Liver (tissue), 9 donors: ENCODE data around the gene PTPRN2. TPM values are rescaled to one million over a fixed set of nuclear protein-coding genes. Genes with fewer than 3 reads are reported as not detected.

Experiments used
- DNase-seq: peaks from one replicate; pipeline ENCODE4 v3.0.0-alpha.2; 2017; ENCODE audit warnings: low spot score
- H3K27ac ChIP-seq, 2 donors: one replicate each; pipeline ENCODE4 v1.7.0; 2013; ENCODE audit warnings: inconsistent platforms in 2 of 2, low read length in 2 of 2, control low read depth in 1 of 2, low read depth in 1 of 2, mild to moderate bottlenecking in 1 of 2
- H3K27me3 ChIP-seq, 4 donors: one replicate each; pipeline versions ENCODE4 v1.6.1 to v1.7.0; 2013; ENCODE audit warnings: low read length in 3 of 4, inconsistent platforms in 1 of 4, mild to moderate bottlenecking in 1 of 4, moderate library complexity in 1 of 4; ENCODE audit not compliant: control insufficient read depth in 4 of 4, insufficient read depth in 4 of 4
- H3K36me3 ChIP-seq, 4 donors: one replicate each; pipeline versions ENCODE4 v1.6.1 to v1.7.0; 2013; ENCODE audit warnings: low read length in 3 of 4, mild to moderate bottlenecking in 3 of 4, low read depth in 1 of 4, moderate library complexity in 1 of 4; ENCODE audit not compliant: control insufficient read depth in 4 of 4, insufficient read depth in 3 of 4
- H3K4me1 ChIP-seq, 4 donors: one replicate each; pipeline versions ENCODE4 v1.6.1 to v1.7.0; 2013; ENCODE audit warnings: low read length in 3 of 4, mild to moderate bottlenecking in 3 of 4, moderate library complexity in 1 of 4; ENCODE audit not compliant: control insufficient read depth in 4 of 4, insufficient read depth in 4 of 4
- H3K4me3 ChIP-seq, 3 donors: one replicate each; pipeline versions ENCODE4 v1.6.1 to v1.7.0; 2013; ENCODE audit warnings: low read length in 3 of 3, control low read depth in 1 of 3, low read depth in 1 of 3, mild to moderate bottlenecking in 1 of 3
- H3K9ac ChIP-seq, 2 donors: one replicate each; pipeline ENCODE4 v1.7.0; 2013; ENCODE audit warnings: low read length in 2 of 2, mild to moderate bottlenecking in 2 of 2, moderate library complexity in 2 of 2, control low read depth in 1 of 2, low read depth in 1 of 2
- H3K9me3 ChIP-seq, 4 donors: one replicate each; pipeline versions ENCODE4 v1.6.1 to v1.7.0; 2013; ENCODE audit warnings: low read length in 3 of 4; ENCODE audit not compliant: control insufficient read depth in 4 of 4
- ATF3 ChIP-seq: IDR thresholded peaks from 2 replicates; pipeline ENCODE4 v1.6.1; 2016; ENCODE audit warnings: antibody characterized with exemption
- EGR1 ChIP-seq, 2 donors: IDR thresholded peaks; 2 replicates each; pipeline ENCODE4 v1.6.1; 2016 to 2018; ENCODE audit warnings: antibody characterized with exemption in 2 of 2, low read depth in 2 of 2
- FOXA2 ChIP-seq: IDR thresholded peaks from 2 replicates; pipeline ENCODE4 v1.6.1; 2016; ENCODE audit warnings: antibody characterized with exemption
- GABPA ChIP-seq, 2 donors: IDR thresholded peaks in 1 of 2; conservative IDR thresholded peaks in 1 of 2; 2 replicates each; pipeline ENCODE4 v1.6.1; 2016; ENCODE audit warnings: antibody characterized with exemption in 2 of 2, mild to moderate bottlenecking in 1 of 2, moderate library complexity in 1 of 2
- HNF4A ChIP-seq, 2 donors: conservative IDR thresholded peaks; 2 replicates each; pipeline ENCODE4 v1.6.1; 2016; ENCODE audit warnings: antibody characterized with exemption in 2 of 2, mild to moderate bottlenecking in 2 of 2
- HNF4G ChIP-seq: IDR thresholded peaks from 2 replicates; pipeline ENCODE4 v1.6.1; 2016; ENCODE audit warnings: antibody characterized with exemption
- JUND ChIP-seq, 2 donors: IDR thresholded peaks; 2 replicates each; pipeline ENCODE4 v1.6.1; 2016; ENCODE audit warnings: antibody characterized with exemption in 2 of 2
- NR2F2 ChIP-seq: IDR thresholded peaks from 2 replicates; pipeline ENCODE4 v1.6.1; 2016; ENCODE audit warnings: antibody characterized with exemption
- RAD21 ChIP-seq, 2 donors: IDR thresholded peaks; 2 replicates each; pipeline ENCODE4 v1.6.1; 2016; ENCODE audit warnings: antibody characterized with exemption in 2 of 2, mild to moderate bottlenecking in 2 of 2
- RXRA ChIP-seq, 2 donors: IDR thresholded peaks; 2 replicates each; pipeline ENCODE4 v1.6.1; 2017 to 2018; ENCODE audit warnings: antibody characterized with exemption in 2 of 2, mild to moderate bottlenecking in 1 of 2
- TAF1 ChIP-seq: conservative IDR thresholded peaks from 2 replicates; pipeline ENCODE4 v1.6.1; 2016; ENCODE audit warnings: antibody characterized with exemption, mild to moderate bottlenecking
- YY1 ChIP-seq: IDR thresholded peaks from 2 replicates; pipeline ENCODE4 v1.6.1; 2016; ENCODE audit warnings: antibody characterized with exemption, mild to moderate bottlenecking
- WGBS: extraction: QIAGEN DNeasy Blood & Tissue Kit; methylation state at CpG from one replicate; pipeline ENCODE4 v1.1.7; 2013; 5-methylcytosine and 5-hydroxymethylcytosine counted together
- polyA plus RNA-seq, 2 donors: library from polyadenylated mRNA; stranded (reverse) in 1 of 2; unstranded in 1 of 2; fragments of 200-250 nt in 1 of 2; fragments of >200 nt in 1 of 2; fragmentation: Nextera tagmentation in 1 of 2; extraction: Ambion mirVana in 1 of 2; gene quantifications; one replicate each; pipeline versions ENCODE4 v1.2.1 to v1.2.3, GENCODE V29; 2013 to 2015
- total RNA-seq, 2 donors: library from RNA; depleted of rRNA; stranded (reverse); fragments of >200 nt; gene quantifications; one replicate each; pipeline ENCODE4 v1.2.3, GENCODE V29; 2014
- TF ChIP-seq, protein P1 (sequence below): IDR thresholded peaks from 2 replicates; pipeline ENCODE4 v1.6.1; 2016; ENCODE audit warnings: antibody characterized with exemption
- TF ChIP-seq, protein P2 (sequence below): IDR thresholded peaks from 2 replicates; pipeline ENCODE4 v1.6.1; 2016; ENCODE audit warnings: antibody characterized with exemption
- TF ChIP-seq, protein P3 (sequence below): fragments of 150-350 bp; IDR thresholded peaks from 2 replicates; pipeline ENCODE4 v1.5.1; 2017; ENCODE audit warnings: improper control_type of control experiment, low read depth, low read length; ENCODE audit not compliant: missing input control
- TF ChIP-seq, protein P4 (sequence below): IDR thresholded peaks from 2 replicates; pipeline ENCODE4 v1.6.1; 2016; ENCODE audit warnings: antibody characterized with exemption, mild to moderate bottlenecking
- donor health status: healthy.
- donor health status: healthy.
- donor health status: healthy.
- donor health status: healthy.
- donor health status: healthy.

Gene PTPRN2
- total and polyA plus RNA-seq, 4 donors: 0.75 to 1.9 (median 1.1) TPM

DNA sequence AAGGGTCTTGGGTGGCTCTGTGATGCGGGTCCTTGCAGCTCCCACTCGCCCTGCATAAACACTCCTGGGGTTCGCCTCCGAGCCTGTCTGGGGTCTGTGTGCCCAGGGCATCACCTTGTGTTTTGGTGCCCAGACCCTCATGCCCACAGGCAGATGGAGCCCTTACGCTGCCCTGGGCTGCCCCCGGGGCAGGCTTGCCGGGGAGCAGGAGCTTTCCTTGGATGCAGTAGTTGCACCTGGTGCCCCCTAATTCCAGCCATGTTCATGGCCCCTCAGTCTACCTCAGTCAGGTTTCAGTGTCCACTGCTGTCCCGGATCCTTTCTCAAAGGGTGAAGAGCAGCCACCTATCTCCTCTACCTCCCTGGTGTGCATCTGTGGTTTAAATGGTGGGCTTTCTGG lies 396.0 kb downstream of the PTPRN2 start:
- no peak for DNase-seq
- peaks cover 0 to 17% (median 5%) of the 10 kb centered on the region in 4 donors for H3K9me3 ChIP-seq
- no peaks in the 10 kb centered on the region for H3K4me1 ChIP-seq

GRCh38 chr7:158190756-158191155 lies 396.9 kb downstream of the PTPRN2 start:
- no peaks in the 10 kb centered on the region for H3K36me3 ChIP-seq
- H3K4me1 ChIP-seq: no peaks in the 10 kb centered on the region
- H3K27me3 ChIP-seq: no peaks in the 10 kb centered on the region
- no peak for DNase-seq
- WGBS: 89% methylated on average over 11 of the region's 11 CpGs
- no peak overlapping the region for H3K9ac ChIP-seq
- H3K4me3 ChIP-seq: no peak overlapping the region
- no peak overlapping the region for H3K27ac ChIP-seq
- peaks cover 0 to 8% (median 4%) of the 10 kb centered on the region in 4 donors for H3K9me3 ChIP-seq
- TF ChIP-seq RXRA (IDR thresholded peaks at IDR 0.05) (no peak), ATF3 (no peak), EGR1 (IDR thresholded peaks at IDR 0.05; ENCODE audit: low read depth in 2 of 2) (no peak), GABPA (IDR thresholded peaks at IDR 0.05 in 1 of 2, conservative IDR thresholded peaks at IDR 0.05 in 1 of 2) (no peak), YY1 (no peak), HNF4G (no peak)
- TF ChIP-seq, protein P1, sequence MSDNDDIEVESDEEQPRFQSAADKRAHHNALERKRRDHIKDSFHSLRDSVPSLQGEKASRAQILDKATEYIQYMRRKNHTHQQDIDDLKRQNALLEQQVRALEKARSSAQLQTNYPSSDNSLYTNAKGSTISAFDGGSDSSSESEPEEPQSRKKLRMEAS: no peak
- TF ChIP-seq, protein P2, sequence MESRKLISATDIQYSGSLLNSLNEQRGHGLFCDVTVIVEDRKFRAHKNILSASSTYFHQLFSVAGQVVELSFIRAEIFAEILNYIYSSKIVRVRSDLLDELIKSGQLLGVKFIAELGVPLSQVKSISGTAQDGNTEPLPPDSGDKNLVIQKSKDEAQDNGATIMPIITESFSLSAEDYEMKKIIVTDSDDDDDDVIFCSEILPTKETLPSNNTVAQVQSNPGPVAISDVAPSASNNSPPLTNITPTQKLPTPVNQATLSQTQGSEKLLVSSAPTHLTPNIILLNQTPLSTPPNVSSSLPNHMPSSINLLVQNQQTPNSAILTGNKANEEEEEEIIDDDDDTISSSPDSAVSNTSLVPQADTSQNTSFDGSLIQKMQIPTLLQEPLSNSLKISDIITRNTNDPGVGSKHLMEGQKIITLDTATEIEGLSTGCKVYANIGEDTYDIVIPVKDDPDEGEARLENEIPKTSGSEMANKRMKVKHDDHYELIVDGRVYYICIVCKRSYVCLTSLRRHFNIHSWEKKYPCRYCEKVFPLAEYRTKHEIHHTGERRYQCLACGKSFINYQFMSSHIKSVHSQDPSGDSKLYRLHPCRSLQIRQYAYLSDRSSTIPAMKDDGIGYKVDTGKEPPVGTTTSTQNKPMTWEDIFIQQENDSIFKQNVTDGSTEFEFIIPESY: no peak

More for the DNA sequence above, 396.0 kb downstream of the PTPRN2 start:
- H3K4me3 ChIP-seq: no peak overlapping the region
- TF ChIP-seq JUND (IDR thresholded peaks at IDR 0.05) (no peak), NR2F2 (no peak), ATF3 (no peak), RXRA (IDR thresholded peaks at IDR 0.05) (no peak), HNF4A (conservative IDR thresholded peaks at IDR 0.05) (no peak), FOXA2 (no peak), RAD21 (IDR thresholded peaks at IDR 0.05) (no peak), GABPA (IDR thresholded peaks at IDR 0.05 in 1 of 2, conservative IDR thresholded peaks at IDR 0.05 in 1 of 2) (no peak), TAF1 (no peak), HNF4G (no peak), YY1 (no peak)
- TF ChIP-seq, protein P2: no peak
- TF ChIP-seq, protein P3, sequence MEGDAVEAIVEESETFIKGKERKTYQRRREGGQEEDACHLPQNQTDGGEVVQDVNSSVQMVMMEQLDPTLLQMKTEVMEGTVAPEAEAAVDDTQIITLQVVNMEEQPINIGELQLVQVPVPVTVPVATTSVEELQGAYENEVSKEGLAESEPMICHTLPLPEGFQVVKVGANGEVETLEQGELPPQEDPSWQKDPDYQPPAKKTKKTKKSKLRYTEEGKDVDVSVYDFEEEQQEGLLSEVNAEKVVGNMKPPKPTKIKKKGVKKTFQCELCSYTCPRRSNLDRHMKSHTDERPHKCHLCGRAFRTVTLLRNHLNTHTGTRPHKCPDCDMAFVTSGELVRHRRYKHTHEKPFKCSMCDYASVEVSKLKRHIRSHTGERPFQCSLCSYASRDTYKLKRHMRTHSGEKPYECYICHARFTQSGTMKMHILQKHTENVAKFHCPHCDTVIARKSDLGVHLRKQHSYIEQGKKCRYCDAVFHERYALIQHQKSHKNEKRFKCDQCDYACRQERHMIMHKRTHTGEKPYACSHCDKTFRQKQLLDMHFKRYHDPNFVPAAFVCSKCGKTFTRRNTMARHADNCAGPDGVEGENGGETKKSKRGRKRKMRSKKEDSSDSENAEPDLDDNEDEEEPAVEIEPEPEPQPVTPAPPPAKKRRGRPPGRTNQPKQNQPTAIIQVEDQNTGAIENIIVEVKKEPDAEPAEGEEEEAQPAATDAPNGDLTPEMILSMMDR: no peak
- TF ChIP-seq, protein P1: no peak
- TF ChIP-seq, protein P4, sequence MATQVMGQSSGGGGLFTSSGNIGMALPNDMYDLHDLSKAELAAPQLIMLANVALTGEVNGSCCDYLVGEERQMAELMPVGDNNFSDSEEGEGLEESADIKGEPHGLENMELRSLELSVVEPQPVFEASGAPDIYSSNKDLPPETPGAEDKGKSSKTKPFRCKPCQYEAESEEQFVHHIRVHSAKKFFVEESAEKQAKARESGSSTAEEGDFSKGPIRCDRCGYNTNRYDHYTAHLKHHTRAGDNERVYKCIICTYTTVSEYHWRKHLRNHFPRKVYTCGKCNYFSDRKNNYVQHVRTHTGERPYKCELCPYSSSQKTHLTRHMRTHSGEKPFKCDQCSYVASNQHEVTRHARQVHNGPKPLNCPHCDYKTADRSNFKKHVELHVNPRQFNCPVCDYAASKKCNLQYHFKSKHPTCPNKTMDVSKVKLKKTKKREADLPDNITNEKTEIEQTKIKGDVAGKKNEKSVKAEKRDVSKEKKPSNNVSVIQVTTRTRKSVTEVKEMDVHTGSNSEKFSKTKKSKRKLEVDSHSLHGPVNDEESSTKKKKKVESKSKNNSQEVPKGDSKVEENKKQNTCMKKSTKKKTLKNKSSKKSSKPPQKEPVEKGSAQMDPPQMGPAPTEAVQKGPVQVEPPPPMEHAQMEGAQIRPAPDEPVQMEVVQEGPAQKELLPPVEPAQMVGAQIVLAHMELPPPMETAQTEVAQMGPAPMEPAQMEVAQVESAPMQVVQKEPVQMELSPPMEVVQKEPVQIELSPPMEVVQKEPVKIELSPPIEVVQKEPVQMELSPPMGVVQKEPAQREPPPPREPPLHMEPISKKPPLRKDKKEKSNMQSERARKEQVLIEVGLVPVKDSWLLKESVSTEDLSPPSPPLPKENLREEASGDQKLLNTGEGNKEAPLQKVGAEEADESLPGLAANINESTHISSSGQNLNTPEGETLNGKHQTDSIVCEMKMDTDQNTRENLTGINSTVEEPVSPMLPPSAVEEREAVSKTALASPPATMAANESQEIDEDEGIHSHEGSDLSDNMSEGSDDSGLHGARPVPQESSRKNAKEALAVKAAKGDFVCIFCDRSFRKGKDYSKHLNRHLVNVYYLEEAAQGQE: no peak
- WGBS: 92% methylated on average over 8 of the region's 8 CpGs
- no peaks in the 10 kb centered on the region for H3K36me3 ChIP-seq
- no peak overlapping the region for H3K9ac ChIP-seq
- H3K27ac ChIP-seq: no peak overlapping the region
- no peaks in the 10 kb centered on the region for H3K27me3 ChIP-seq
